NK-92 (cell line): Measurements from ENCODE around the gene RITA1.

Experiments
- DNase-seq: peaks from one replicate; lab custom pipeline; 2025; ENCODE audit not compliant: unreplicated experiment; lab: John Stamatoyannopoulos, UW

Gene RITA1

DNA sequence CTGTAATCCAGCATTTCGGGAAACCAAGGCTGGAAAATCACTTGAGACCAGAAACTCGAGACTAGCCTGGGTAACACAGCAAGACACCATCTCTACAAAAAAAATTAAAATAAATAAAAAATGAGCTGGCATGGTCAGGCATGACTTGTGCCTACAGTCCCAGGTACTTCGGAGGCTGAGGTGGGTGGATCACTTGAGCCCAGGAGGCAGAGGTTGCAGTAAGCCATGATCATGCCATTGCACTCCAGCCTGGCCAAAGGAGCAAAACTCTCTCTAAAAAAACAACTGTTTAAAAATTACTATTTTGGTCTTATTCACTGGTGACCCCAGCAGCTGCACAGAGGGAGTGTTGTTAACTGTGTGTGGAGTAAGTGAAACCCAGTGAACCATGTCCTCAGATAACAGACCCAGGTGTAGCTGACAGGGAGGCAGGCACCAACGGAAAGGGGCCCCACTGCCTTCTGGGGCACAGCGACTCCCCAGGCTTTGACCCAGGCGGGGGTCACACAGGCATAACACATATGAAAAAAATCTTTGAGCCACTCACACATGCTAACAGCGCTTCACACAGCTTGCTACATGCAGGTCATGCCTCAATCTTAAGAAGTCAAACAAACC lies 12.3 kb upstream of the RITA1 start:
- DNase-seq, result no peak

DNA sequence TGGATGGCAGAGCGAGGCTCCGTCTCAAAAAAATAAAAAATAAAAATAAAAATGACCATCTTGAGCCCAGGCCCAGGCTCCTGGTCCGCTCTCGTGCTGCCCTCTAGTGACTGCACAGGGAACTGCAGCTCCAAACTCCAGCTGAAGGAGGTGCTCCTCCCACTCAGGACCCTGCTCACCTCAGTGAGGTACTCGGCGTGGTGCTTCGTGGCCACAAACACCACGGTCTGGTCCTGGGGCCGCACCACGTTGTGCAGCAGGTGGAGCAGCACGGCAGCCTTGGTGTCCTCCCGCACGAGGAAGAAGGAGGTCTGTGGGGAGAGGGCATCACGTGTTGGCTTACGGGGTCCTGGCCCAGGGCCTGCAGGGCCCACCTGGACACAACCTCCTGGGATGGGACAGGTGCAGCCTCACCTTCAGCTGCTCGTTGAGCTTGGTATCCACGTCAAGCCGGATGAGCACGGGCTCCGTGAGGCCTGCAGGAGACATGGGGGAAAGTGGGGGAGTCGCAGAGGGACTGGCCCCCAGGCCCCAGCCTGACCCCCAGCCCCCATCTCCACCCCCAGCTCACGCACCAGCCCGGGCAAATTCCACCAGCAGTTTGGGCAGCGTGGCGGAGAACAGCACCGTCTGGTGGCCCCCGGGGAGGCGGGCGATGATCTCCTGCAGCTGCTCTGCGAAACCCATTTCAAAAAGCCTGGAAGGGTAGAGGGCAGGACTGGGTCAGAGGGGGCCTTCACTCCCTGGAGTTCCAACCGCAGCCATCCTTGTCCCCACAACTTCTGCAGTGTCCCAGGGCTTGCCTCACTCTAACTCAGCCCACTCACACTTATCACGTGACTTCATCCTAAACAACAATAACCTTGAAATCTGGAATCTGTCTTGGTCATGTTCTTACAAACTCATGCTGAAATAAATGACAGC lies 10.8 kb upstream of the RITA1 start:
- no peak for DNase-seq

DNA sequence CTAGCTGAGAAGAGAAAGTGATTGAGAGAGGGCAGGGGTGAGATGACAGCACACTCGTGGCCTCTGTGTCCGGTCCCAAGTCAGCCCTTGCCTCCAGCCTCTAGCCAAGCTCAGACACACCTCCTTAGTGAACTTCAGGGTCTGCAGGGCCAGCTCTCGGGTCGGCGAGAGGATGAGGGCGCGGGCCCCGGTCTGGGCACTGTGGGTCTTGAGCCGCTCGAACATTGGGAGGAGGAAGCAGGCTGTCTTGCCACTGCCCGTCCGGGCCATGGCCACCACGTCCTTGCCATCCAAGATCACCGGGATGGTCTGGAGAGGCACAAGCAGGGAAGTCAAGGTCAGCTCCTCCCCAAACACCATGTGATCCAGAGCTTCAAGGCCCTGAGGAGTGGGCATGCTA lies 6.5 kb upstream of the RITA1 start:
- DNase-seq, result no peak

DNA sequence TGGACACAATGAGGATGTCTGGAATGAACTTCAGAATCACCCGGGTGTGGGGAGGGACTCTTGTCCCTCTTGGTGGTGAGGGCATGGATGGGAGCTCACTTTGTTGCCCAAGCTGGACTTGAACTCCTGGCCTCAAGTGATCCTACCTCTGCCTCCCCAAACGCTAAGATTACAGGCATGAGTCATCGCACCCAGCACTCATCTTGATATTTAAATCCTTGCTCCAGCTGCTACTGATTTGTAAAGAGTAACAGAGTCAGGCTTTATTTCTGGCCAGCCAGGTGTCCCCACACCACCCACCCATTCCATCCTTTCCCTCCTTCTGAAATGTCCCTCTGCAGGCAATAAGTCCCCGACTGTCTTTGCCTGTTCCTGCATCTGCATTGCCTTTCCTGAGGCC lies 5.2 kb upstream of the RITA1 start:
- DNase-seq, result no peak

DNA sequence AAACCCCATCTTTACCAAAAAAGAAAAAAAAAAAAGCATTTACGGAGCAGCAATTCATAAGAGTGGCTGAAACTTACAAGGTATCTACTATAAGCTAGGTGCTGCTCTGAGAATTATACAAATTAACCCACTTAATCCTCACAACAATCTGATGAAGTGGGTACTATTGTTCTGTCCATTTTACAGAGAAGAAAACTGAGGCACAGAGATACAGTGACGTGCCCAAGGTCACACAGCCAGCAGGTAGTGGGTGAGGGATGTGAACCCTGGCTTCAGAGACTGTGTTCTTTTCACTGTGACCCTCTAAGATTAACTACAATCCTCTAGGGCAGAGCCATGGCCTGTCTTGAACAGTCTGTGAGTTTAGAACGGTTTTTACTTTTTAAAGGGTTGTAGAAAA lies 3.5 kb upstream of the RITA1 start:
- DNase-seq, result no peak

DNA sequence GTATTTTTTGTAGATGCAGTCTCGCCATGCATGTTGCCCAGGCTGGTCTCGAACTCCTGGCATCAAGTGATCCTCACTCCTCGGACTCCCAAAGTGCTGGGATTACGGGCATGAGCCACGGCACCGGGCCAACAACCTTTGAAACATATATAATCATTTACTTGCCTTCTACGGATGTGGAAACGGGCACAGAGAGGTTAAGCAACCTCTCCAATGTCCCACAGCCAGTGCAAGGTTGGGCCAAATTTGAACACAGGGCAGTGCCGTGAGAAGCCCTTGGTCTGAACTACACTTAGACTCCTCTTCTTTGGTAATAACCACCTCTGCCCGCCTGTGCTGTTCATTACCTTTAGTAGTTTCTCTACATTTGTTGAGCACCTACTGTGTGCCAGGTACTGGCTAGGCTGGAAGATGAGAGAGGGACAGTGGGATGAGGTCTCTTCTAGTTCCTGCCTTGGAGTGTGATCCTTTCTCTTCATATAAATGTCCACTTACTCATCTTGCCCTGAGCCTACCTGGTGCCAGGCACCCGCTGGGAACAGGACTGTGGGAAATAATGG lies 2.4 kb upstream of the RITA1 start:
- no peak for DNase-seq

DNA sequence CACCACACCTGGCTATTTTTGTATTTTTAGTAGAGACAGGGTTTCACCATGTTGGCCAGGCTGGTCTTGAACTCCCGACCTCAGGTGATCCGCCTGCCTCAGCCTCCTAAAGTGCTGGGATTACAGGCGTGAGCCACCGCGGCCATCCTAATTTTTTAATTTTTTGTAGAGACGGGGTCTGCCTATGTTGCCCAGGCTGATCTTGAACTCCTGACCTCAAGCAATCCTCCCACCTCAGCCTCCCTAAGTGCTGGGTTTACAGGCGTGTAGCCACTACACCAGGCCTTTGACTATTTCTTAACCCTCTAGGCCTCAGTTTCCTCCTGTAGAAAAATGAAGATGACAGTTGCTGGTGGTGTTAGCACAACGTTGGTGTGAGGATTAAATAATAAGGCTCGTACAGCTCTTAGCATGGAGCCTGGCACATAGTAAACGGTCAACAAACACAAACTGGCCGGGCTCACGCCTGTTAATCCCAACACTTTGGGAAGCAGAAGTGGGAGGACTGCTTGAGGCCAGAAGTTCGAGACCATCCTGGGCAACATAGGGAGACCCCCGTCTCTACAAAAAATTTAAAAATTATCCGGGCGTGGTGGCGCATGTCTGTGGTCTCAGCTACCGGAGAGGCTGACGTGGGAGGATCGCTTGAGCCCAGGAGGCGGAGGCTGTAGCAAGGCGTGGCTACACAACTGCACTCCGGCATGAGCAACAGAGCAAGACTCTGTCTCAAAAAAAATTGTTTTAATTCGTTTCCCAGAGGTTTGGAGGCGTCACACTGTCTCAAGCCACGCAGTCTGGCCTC lies 1.2 kb upstream of the RITA1 start:
- no peak for DNase-seq

DNA sequence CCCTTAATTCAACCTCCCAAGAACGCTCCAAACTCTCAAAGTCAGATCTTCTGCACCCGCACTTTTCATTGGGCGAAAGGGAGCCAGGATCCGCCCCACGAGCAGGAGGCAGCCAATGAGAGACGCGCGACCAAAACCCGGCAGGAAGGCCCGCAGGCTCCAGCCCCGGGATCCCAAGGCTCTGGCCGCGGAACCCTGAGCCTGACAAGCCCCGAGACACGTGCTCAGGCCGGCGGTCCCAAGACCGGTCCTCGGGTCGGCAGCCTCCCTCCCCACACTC lies 681 bp upstream of the RITA1 start:
- peak; percentile 36 for DNase-seq

DNA sequence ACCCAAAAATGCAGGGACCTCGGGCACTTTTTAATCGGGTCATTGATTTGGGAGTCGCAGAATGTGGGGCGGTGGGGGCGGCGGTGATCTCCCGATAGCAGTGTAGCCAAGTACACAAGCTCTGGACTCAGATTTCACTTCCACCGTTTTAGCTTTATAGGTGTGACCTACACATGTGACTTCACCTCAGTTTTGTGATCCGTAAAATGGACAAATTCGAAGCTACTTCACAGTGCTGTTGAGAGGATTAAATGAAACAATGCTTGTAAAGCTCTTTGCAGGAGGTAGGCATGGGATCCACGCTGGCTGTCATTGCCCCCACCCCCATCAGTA lies 478 bp downstream of the RITA1 start:
- DNase-seq, result no peak

DNA sequence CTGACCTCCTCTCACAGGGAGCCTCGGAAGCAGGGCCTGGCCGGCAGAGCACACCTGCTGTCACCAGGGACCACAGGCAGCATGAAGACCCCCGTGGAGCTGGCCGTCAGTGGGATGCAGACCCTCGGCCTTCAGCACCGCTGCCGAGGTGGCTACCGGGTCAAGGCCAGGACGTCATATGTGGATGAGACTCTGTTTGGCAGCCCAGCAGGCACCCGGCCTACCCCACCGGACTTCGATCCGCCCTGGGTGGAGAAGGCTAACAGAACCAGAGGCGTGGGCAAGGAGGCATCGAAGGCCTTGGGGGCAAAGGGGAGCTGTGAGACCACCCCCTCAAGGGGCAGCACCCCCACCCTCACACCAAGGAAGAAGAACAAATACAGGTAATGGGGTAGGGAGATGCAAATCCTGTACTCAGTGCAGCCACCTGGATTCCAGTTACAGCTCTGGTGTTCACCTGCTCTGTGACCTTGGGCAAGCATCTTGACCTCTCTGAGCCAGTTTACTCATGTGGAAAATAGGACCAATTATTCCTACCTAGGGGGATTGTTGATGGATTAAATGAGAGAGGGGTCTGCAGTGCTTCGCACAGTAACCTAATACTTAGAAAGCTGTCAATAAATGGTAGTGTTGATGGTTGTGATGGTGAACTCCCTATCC lies 1.3 kb downstream of the RITA1 start:
- no peak for DNase-seq

DNA sequence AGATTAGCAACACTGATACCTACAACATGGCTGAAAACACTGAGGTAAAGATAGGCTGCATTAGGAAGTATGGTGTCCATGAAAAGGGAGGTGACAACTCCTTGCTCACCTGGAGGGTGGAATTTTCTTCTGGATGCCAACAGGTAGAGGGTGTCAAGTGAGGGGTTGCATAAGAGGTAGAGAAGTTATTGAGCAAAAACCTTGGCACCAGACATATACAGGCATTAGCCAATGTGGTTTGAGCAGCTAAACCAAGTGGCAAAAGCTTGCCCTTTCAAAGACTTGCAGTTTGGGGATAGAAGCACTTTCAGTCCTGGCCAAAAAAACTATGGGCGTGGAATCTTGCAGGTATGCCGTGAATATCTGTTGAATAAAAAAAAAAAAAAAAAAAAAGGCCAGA lies 3.8 kb downstream of the RITA1 start:
- no peak for DNase-seq

DNA sequence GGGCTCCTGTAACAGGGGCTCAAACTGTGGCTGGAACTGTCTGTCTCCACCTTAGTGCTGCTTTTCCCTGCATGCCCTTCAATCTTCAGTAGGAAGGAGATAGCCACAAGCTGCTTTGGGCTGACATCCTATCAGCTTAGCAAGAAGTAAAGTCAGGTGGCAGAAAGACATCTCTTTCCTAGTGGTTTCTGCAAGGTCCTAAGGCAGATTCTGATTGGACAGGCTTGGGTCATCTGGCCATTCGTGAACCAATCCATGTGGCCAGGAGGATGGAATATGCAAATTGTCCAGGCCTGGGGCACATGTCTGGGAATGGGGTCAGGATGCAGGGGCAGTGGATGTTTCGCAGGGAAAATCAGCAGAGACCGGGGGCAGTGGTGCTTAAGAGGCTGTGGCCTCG lies 5.2 kb downstream of the RITA1 start:
- DNase-seq, result no peak

DNA sequence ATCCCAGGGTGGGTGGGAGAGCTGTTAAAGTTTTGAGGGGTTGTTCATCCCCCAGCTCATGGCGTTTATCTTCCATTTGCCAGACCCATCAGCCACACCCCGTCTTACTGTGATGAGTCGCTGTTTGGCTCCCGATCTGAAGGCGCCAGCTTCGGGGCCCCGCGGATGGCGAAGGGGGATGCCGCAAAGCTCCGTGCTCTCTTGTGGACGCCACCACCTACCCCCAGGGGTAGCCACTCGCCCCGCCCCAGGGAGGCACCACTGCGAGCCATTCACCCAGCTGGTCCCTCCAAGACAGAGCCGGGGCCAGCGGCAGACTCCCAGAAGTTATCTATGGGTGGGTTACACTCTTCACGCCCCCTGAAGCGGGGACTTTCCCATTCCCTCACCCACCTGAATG lies 5.7 kb downstream of the RITA1 start:
- no peak for DNase-seq

DNA sequence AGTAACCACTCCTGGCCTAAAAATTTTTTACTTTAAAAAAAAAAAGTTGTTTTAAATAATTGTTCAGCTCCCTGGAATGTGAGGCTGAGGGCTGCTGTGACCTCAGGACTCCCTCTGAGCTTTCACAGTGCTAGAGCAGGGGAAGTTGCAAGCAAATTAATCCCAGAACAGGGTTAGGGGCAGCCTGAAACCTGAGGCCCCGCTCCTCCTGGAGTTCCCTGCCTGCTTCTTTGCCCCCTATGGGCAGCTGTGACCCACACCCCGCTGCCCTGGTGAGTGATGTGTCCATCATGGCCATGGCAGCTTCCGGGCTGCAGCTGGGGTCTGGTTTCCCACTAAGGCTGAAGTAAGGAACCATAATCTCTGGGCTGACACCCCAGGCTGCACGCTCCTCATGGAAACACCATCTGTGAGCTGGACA lies 9.5 kb downstream of the RITA1 start:
- no peak for DNase-seq

DNA sequence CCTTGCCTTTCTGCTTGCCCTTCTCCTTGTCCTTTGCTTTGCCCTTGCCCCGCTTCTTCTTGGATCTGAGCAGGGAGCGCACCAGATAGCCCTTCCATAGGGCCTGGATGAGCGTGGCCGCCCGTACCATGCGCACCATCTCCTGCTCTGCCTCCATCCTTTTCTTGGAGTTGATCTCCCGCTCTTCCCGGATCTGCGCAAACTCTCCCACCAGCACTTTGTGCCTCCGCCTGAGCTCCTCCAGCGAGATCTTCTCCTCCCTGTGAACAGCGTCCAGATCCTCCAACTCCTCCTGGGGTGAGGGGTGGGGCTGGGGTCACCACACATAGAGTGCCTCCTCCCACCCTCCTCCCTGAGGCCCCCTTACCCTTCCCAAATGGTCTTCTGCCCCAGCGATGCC lies 10.1 kb downstream of the RITA1 start:
- no peak for DNase-seq

DNA sequence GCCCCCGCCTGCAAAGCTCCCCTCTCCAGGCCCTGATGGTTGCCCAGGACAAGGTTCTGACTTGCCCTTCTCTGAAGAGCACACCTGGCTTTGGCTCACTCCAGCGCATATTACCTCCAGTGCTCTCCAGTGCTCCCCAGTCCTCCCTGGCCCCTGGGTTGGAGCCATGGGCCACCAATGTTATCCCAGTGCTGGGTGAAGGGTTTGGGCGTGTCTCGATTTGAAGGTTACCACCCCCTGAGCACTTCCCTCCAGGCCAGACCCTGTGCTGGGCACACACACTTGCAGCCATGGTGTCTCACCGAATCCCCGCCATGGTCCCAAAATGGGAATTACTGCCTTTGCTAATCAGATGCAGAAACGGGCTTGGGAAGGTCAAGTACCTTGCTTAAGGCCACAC lies 11.1 kb downstream of the RITA1 start:
- DNase-seq, result no peak

DNA sequence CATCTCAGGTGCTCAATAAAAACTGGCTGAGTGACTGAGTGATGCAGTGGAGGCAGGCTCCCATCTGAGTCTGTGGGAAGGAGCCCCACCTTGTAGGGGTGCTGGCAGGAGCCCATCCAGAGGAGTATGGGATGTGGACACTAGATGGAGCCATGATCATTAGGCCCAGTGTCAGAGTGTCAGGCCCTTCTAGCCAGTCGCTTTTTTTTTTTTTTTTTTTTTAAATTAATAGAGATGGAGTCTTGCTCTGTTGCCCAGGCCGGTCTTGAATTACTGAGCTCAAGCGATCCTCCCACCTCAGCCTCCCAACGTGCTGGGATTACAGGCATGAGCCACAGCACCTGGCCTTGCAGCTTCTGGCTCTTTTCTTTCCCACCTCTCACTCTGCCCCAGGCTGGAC lies 11.5 kb downstream of the RITA1 start:
- no peak for DNase-seq

DNA sequence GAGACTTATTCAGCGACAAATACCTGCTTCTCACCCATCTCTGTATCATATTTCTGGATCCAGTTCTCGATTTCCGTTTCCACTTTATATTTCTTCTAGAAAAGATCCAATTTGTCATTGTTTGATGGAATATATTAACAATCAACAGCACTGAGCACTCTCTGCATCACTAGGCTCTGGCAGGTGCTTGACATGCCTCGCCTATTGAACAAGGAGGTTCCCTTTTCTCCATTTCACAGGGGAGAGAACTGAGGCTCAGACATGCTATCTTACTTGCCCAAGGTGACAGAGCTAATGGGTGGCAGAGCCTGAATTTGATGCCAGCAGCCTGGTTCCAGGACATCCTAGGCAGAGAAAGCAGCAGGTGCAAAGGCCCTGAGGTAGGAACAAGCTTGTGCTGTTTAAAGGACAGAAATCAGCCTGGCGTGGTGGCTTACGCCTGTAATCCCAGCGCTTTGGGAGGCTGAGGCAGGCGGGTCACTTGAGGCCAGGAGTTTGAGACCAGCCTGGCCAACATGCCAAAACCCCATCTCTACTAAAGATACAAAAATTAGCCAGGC lies 12.1 kb downstream of the RITA1 start:
- no peak for DNase-seq

DNA sequence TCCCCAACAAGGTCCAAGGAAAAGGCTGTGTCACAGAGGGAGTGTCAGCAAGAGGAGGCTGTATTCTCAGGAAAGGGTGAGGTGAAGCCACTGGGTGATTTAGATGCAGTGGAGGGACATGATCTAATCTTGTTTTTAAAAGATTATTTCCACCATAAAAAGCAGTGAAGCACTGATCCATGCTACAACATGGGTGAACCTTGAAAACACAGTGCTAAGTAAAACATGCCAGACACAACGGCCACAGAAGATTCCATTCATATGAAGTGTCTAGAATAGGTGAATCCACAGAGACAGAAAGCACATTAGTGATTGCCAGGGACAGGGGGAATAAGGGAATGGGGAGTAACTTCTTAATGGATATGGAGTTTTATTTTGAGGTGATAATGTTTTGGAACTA lies 12.8 kb downstream of the RITA1 start:
- no peak for DNase-seq

DNA sequence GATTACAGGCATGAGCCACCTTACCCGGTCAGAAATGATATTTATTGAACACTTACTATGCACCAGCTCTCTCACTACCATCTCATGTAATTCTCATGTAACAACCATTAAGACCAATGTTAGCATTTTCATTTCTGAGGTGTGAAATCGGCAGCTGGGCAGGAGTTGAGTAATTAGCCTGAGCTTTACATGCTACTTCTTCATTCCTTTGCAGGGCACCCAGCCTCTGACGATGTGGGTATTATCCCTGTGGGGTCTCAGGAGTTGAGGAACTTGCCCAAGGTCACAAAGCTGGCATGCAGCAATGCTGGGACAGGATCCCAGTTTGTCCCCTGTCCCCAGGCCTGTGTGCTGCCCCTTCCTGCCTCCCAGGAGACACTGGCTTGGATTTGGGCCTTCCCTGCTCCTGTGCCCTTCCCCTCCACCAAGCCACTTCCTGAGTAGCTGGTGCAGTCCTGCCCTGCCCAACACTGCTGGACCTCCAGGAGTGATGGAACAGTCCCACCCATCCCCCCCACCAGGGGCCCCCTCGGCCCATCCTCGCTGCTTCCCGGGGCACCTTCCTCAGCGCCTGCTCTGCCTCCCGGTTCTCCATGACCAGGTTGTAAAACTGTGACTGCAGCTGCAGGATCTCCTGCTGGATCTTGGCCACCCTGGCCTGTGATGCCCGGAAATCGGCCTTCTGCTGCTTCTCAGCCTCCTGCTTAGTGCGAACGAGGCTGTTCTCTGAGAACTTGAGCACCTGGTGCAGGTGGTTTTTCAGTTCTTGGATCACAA lies 14.7 kb downstream of the RITA1 start:
- DNase-seq, result no peak
